Tibial artery (tissue), 4 donors: Measurements from ENCODE around the gene TRIM74.
A peak's percentile ranks its signal among the peaks of the same experiment; 100 is the strongest.
"Not testable (repeated sequence)": the region's sequence is repeated elsewhere in the genome, so short reads cannot be mapped to it uniquely, and the experiment has no call there.

Experiments used
- DNase-seq, 2 donors: peaks; one replicate each; pipeline ENCODE4 v3.0.0-alpha.2; 2019
- H3K27ac ChIP-seq, 2 donors: fragments of 200-600 bp; sonication (generic) in 1 of 2; 1 replicate in 1 of 2; 2 replicates in 1 of 2; pipeline ENCODE4 v1.5.1; 2018 to 2019; ENCODE audit warnings: mild to moderate bottlenecking in 1 of 2
- H3K27me3 ChIP-seq, 2 donors: fragments of 200-600 bp; sonication (generic) in 1 of 2; one replicate each; pipeline versions ENCODE4 v1.5.1 to v1.6.0; 2016 to 2019
- H3K36me3 ChIP-seq, 3 donors: fragments of 200-600 bp; sonication (generic) in 2 of 3; one replicate each; pipeline ENCODE4 v1.5.1; 2016 to 2019; ENCODE audit warnings: mild to moderate bottlenecking in 2 of 3
- H3K4me1 ChIP-seq, 4 donors: fragments of 200-600 bp; sonication (generic) in 2 of 4; 1 replicate in 3 of 4; 2 replicates in 1 of 4; pipeline ENCODE4 v1.5.1; 2016 to 2019
- H3K4me3 ChIP-seq, 2 donors: fragments of 200-600 bp; sonication (generic) in 1 of 2; 1 replicate in 1 of 2; 2 replicates in 1 of 2; pipeline ENCODE4 v1.5.1; 2018 to 2019; ENCODE audit warnings: mild to moderate bottlenecking in 2 of 2
- H3K9me3 ChIP-seq, 3 donors: fragments of 200-600 bp; sonication (generic) in 1 of 3; one replicate each; pipeline ENCODE4 v1.5.1; 2016 to 2019
- CTCF ChIP-seq, 2 experiments: fragments of 200-600 bp in 1 of 2; fragments of 450-650 bp in 1 of 2; IDR thresholded peaks; one replicate each; pipeline ENCODE4 v1.5.1; 2017 to 2019; ENCODE audit warnings: antibody characterized with exemption in 2 of 2, mild to moderate bottlenecking in 1 of 2, moderate library complexity in 1 of 2
- intact Hi-C: fragments of 100-400 bp; cut with DNase I; formaldehyde crosslinking; loops from one replicate; pipeline ENCODE4 v1.15.0; 2023; ENCODE audit warnings: low total_unique reads

TRIM74 gene

DNA sequence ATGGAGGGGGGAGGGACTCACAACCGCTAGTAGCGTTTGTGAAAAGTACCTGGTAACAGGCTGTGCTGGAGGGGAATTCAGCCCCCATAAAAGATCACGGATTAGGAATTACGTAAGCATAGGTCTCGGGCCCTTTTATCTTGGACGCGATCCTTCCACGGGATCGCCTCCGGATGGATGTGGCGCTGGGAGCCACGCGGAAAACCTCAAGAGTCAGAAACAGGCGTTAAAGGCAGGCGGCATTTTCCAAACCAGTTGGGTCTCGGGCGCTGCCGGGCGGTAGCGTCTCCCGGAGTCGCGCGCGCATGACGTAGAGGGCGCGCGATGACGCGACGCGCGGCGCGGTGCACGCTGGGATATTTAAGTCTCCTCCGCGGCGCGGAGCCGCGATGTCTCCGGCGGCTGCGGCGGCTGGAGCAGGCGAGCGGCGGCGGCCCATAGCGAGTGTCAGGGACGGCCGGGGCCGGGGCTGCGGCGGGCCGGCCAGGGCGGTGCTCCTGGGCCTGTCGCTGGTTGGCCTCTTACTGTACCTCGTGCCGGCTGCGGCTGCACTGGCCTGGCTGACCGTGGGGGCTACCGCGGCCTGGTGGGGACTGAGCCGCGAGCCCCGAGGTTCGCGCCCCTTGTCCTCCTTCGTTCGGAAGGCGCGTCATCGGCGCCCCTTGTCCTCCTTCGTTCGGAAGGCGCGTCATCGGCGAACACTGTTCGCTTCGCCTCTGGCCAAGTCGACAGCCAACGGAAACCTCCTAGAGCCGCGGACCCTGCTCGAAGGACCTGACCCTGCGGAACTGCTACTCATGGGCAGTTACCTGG, 44.3 kb downstream of the TRIM74 start, which contains the start of gene POM121:
TSS of gene POM121 (plus strand) at position 363 of the 813 bp plus-strand sequence. CDS start at position 390, 27 bp downstream.
- Histone ChIP-seq H3K4me3 (peak within 1 kb of the TSS; percentile 73 to 89), H3K9me3 (no peaks in the 10 kb centered on the region), H3K27ac (peak within 1 kb of the TSS; percentile 83 to 91), H3K4me1 (peaks cover 0 to 27% (median 21%) of the 10 kb centered on the region in 4 donors), H3K27me3 (no peaks in the 10 kb centered on the region), H3K36me3 (peaks cover 28 to 33% (median 33%) of the 10 kb centered on the region in 3 donors)
- no peak for TF ChIP-seq CTCF (IDR thresholded peaks at IDR 0.05)
- intact Hi-C loops: no loop called here
- DNase-seq: peak; percentile 80 to 88

DNA sequence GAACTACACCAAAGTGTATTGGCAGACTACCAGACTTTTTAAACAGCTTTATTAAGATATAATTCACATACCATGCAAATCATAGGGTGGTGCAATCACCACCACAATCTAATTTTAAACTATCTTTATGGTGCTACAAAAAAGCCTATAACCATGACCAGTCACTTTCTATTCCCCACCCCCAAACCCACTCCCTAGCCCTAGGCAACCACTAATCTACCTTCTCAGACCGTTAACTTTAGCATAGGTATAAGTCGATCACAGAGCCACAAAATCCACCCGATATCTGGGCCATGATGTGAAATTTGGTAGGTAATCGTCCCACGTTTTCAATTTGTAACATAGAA, 44.9 kb downstream of the TRIM74 start:
- DNase-seq: no peak
- H3K4me1 ChIP-seq: peaks cover 0 to 30% (median 21%) of the 10 kb centered on the region in 4 donors
- H3K36me3 ChIP-seq: peaks cover 23 to 29% (median 28%) of the 10 kb centered on the region in 3 donors
- peak overlapping the region; percentile 73 to 89 for H3K4me3 ChIP-seq
- H3K27ac ChIP-seq: peak overlapping the region; percentile 83 to 91
- intact Hi-C loops: no loop called here
- H3K9me3 ChIP-seq: no peaks in the 10 kb centered on the region
- TF ChIP-seq CTCF (IDR thresholded peaks at IDR 0.05): no peak
- H3K27me3 ChIP-seq: no peaks in the 10 kb centered on the region

DNA sequence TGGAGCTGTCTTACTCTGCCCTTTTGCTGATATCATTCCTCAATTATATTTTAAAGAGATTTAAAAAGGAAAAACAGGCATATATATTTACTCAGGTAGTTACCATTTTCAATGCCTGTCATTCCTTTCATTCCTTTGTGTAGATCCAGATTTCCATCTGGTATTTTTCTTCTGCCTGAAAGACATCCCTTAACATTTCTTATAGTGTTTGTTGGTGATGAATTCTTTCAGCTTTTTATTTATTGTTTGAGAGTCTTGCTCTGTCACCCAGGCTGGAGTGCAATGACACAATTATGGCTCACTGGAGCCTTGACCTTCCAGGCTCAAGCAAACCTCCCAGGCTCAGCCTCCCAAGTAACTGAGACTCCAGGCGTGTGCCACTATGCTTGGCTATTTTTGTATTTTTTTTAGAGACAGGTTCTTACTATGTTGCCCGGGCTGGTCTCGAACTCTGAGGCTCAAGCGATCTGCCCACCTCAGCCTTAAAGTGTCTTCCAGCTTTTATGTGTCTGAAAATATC, 50.0 kb downstream of the TRIM74 start:
- DNase-seq: no peak
- Histone ChIP-seq H3K27ac (no peak overlapping the region), H3K4me3 (no peak overlapping the region), H3K9me3 (no peaks in the 10 kb centered on the region), H3K36me3 (peaks cover 0 to 4% (median 0%) of the 10 kb centered on the region in 3 donors), H3K27me3 (no peaks in the 10 kb centered on the region), H3K4me1 (peaks cover 0 to 10% (median 6%) of the 10 kb centered on the region in 4 donors)
- TF ChIP-seq CTCF (IDR thresholded peaks at IDR 0.05): no peak
- intact Hi-C loops: no loop called here

GRCh38 chr7:72914756-72915525, 54.3 kb downstream of the TRIM74 start:
- H3K4me3 ChIP-seq, H3K9me3 ChIP-seq, H3K27ac ChIP-seq, H3K4me1 ChIP-seq, H3K27me3 ChIP-seq, intact Hi-C loops: not testable (repeated sequence)
- peaks cover 3 to 30% (median 11%) of the 10 kb centered on the region in 3 donors for H3K36me3 ChIP-seq
- DNase-seq: peak in 1 of 2 donors; percentile 32
- TF ChIP-seq CTCF (IDR thresholded peaks at IDR 0.05): peak; percentile 56 to 62

DNA sequence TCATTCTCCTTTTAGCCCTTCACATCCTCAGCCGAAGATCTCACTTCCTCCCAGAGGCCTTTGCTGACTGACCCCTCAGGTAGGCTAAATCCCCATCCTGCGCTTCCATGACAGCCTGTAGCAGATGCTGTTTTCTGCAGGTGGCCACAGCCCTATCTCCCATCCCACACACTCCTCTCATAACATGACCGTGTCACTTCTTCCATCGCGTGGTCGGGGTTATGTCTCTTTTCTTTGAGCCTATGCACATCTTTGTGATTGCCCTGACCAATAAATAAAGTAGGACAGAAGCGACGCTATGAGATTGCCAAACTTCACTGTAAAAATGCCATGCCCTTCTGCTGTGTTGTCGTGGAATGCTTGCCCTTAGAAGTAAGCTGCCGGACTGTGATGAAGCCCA, 55.5 kb downstream of the TRIM74 start:
- intact Hi-C loops, DNase-seq, H3K27me3 ChIP-seq, H3K9me3 ChIP-seq, H3K4me3 ChIP-seq, H3K27ac ChIP-seq, H3K4me1 ChIP-seq: not testable (repeated sequence)
- H3K36me3 ChIP-seq: peaks cover 3 to 30% (median 11%) of the 10 kb centered on the region in 3 donors

- H3K4me3 ChIP-seq, DNase-seq, H3K9me3 ChIP-seq, H3K27me3 ChIP-seq, H3K27ac ChIP-seq, intact Hi-C loops, H3K4me1 ChIP-seq: not testable (repeated sequence)
- peaks cover 3 to 30% (median 11%) of the 10 kb centered on the region in 3 donors for H3K36me3 ChIP-seq
Measured at GRCh38 chr7:72911395-72911794, 57.9 kb downstream of the TRIM74 start.
